GM23248 (cell line): Measurements from ENCODE around the gene PEMT. TPM values are rescaled to one million over a fixed set of nuclear protein-coding genes. Genes with fewer than 3 reads are reported as not detected.

Experiments
- DNase-seq: peaks from one replicate; pipeline ENCODE4 v3.0.0-alpha.2; 2015
- H2AFZ ChIP-seq: fragments of 200-600 bp; sonication (generic); 2 replicates; pipeline ENCODE4 v1.6.1; 2016; ENCODE audit warnings: antibody characterized with exemption
- H3F3A ChIP-seq: fragments of 200-600 bp; sonication (generic); 2 replicates; pipeline ENCODE4 v1.6.1; 2016; ENCODE audit warnings: mild to moderate bottlenecking, antibody characterized with exemption, mixed run types; ENCODE audit not compliant: insufficient read depth
- H3K27ac ChIP-seq: fragments of 200-600 bp; sonication (generic); 2 replicates; pipeline ENCODE4 v1.5.1; 2016; ENCODE audit warnings: mild to moderate bottlenecking
- H3K27me3 ChIP-seq: fragments of 200-600 bp; sonication (generic); replicated peaks from 2 replicates; pipeline ENCODE4 v1.6.1; 2016; ENCODE audit warnings: mild to moderate bottlenecking; ENCODE audit not compliant: insufficient read depth
- H3K36me3 ChIP-seq: fragments of 200-600 bp; sonication (generic); 2 replicates; pipeline ENCODE4 v1.6.1; 2016; ENCODE audit warnings: low read depth, mild to moderate bottlenecking
- H3K4me1 ChIP-seq: fragments of 200-600 bp; sonication (generic); 2 replicates; pipeline ENCODE4 v1.6.1; 2016; ENCODE audit warnings: mild to moderate bottlenecking; ENCODE audit not compliant: insufficient read depth
- H3K4me2 ChIP-seq: fragments of 200-600 bp; sonication (generic); one replicate; pipeline ENCODE4 v1.6.1; 2016; ENCODE audit warnings: mild to moderate bottlenecking; ENCODE audit not compliant: unreplicated experiment
- H3K4me3 ChIP-seq: fragments of 200-600 bp; sonication (generic); 2 replicates; pipeline ENCODE4 v1.5.1; 2016; ENCODE audit warnings: mild to moderate bottlenecking
- H3K79me2 ChIP-seq: fragments of 200-600 bp; sonication (generic); 2 replicates; pipeline ENCODE4 v1.6.1; 2016; ENCODE audit warnings: mild to moderate bottlenecking; ENCODE audit not compliant: insufficient read depth
- H3K9ac ChIP-seq: fragments of 200-600 bp; sonication (generic); 2 replicates; pipeline ENCODE4 v1.6.1; 2016; ENCODE audit warnings: mild to moderate bottlenecking
- H3K9me2 ChIP-seq: fragments of 200-600 bp; sonication (generic); 2 replicates; pipeline ENCODE4 v1.6.1; 2016; ENCODE audit warnings: mixed run types, mild to moderate bottlenecking, moderate library complexity; ENCODE audit not compliant: insufficient read depth
- H3K9me3 ChIP-seq: fragments of 200-600 bp; sonication (generic); one replicate; pipeline ENCODE4 v1.6.1; 2017; ENCODE audit warnings: low read depth
- H4K20me1 ChIP-seq: fragments of 200-600 bp; sonication (generic); 2 replicates; pipeline ENCODE4 v1.6.0; 2016; ENCODE audit not compliant: insufficient read depth
- EZH2 ChIP-seq: fragments of 200-600 bp; sonication (generic); IDR thresholded peaks from 2 replicates; pipeline ENCODE4 v1.6.1; 2018; ENCODE audit warnings: antibody characterized with exemption, mild to moderate bottlenecking; ENCODE audit not compliant: insufficient read depth, poor library complexity, severe bottlenecking
- EZH2phosphoT487 ChIP-seq: fragments of 200-600 bp; sonication (generic); IDR thresholded peaks from 2 replicates; pipeline ENCODE4 v1.6.1; 2018; ENCODE audit warnings: antibody characterized with exemption, moderate library complexity, mild to moderate bottlenecking, low read depth; ENCODE audit not compliant: insufficient read depth
- WGBS, 2 experiments: methylation state at CpG; one replicate each; pipeline ENCODE4 v1.1.6; 2015 to 2017; ENCODE audit warnings: low lambda C conversion rate in 2 of 2, low coverage in 1 of 2; ENCODE audit errors: missing lambda C conversion rate in 2 of 2; 5-methylcytosine and 5-hydroxymethylcytosine counted together
- in situ Hi-C: fragments of 300-500 bp; cut with MboI; formaldehyde crosslinking; loops from 2 replicates; pipeline ENCODE4 v1.15.0; 2020
- polyA plus RNA-seq: library from polyadenylated mRNA; unstranded; fragments of >200 nt; fragmentation: Nextera tagmentation; extraction: Ambion mirVana; gene quantifications from 2 replicates; pipeline ENCODE4 v1.2.1, GENCODE V29; 2016
- total RNA-seq: library from RNA; depleted of rRNA; stranded (reverse); fragments of >200 nt; shearing (Covaris generic); gene quantifications from 2 replicates; pipeline ENCODE4 v1.2.3, GENCODE V29; 2014

Gene PEMT
- total and polyA plus RNA-seq, 2 experiments from 2014 or later = 62.0 to 68.7 TPM

- Histone ChIP-seq H2AFZ (no peak overlapping the region), H3K27ac (no peak overlapping the region), H3K9ac (no peak overlapping the region), H3K36me3 (no peaks in the 10 kb centered on the region), H3K9me3 (no peaks in the 10 kb centered on the region), H3K4me2 (no peak overlapping the region), H3F3A (no peaks in the 10 kb centered on the region), H3K79me2 (no peaks in the 10 kb centered on the region), H4K20me1 (no peaks in the 10 kb centered on the region), H3K9me2 (no peaks in the 10 kb centered on the region), H3K4me1 (no peaks in the 10 kb centered on the region), H3K27me3 (no peaks in the 10 kb centered on the region), H3K4me3 (no peak overlapping the region)
- 96 to 97% methylated on average over 1 of the region's 1 CpG for WGBS, 2 experiments
- in situ Hi-C loops = no loop called here
- TF ChIP-seq EZH2 (no peak), EZH2phosphoT487 (no peak)
- no peak for DNase-seq
Observed at GRCh38 chr17:17532991-17533390, 58.5 kb downstream of the PEMT start.

DNA sequence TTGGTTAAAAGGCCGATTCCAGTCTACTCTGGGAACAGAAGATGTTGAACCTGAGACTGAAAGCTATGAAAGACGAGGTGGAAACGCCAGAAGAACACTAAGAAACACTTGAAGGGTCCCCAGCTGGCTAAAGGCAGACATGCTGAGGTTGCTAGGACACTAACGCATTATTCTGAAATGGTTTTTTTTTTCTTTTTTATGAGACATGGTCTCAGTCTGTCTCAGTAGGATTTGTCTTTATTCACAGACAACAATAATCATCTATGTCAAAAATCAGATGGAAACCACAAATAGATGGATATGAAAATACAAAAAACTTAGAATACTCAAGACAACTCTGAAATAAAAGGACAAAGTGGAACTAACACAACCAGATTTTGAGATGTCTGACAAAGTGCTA, 60.4 kb downstream of the PEMT start:
- Histone ChIP-seq H2AFZ (no peak overlapping the region), H3K9ac (no peak overlapping the region), H3K9me2 (no peaks in the 10 kb centered on the region), H3K27ac (no peak overlapping the region), H3K79me2 (no peaks in the 10 kb centered on the region), H3K36me3 (no peaks in the 10 kb centered on the region), H4K20me1 (no peaks in the 10 kb centered on the region), H3K9me3 (no peaks in the 10 kb centered on the region), H3K4me2 (no peak overlapping the region), H3K27me3 (no peaks in the 10 kb centered on the region), H3K4me1 (no peaks in the 10 kb centered on the region), H3K4me3 (no peak overlapping the region), H3F3A (no peaks in the 10 kb centered on the region)
- DNase-seq = no peak
- 71 to 77% methylated on average over 4 of the region's 4 CpGs for WGBS, 2 experiments
- TF ChIP-seq EZH2 (no peak), EZH2phosphoT487 (no peak)
- in situ Hi-C loops = no loop called here

GRCh38 chr17:17528696-17529652, 62.5 kb downstream of the PEMT start:
- Histone ChIP-seq H3K9me3 (no peaks in the 10 kb centered on the region), H3K79me2 (no peaks in the 10 kb centered on the region), H3K36me3 (no peaks in the 10 kb centered on the region), H3K27ac (no peak overlapping the region), H3F3A (no peaks in the 10 kb centered on the region), H3K4me3 (no peak overlapping the region), H3K27me3 (no peaks in the 10 kb centered on the region), H3K9ac (no peak overlapping the region), H2AFZ (no peak overlapping the region), H3K4me2 (no peak overlapping the region), H3K9me2 (no peaks in the 10 kb centered on the region), H4K20me1 (no peaks in the 10 kb centered on the region), H3K4me1 (no peaks in the 10 kb centered on the region)
- TF ChIP-seq EZH2 = no peak
- no peak for TF ChIP-seq EZH2phosphoT487
- WGBS, 2 experiments = 83 to 84% methylated on average over 21 of the region's 22 CpGs
- in situ Hi-C loops = no loop called here
- DNase-seq = no peak

GRCh38 chr17:17527956-17528500, 63.5 kb downstream of the PEMT start:
- Histone ChIP-seq H3K36me3 (no peaks in the 10 kb centered on the region), H3K9me3 (no peaks in the 10 kb centered on the region), H3K27me3 (no peaks in the 10 kb centered on the region), H3K79me2 (no peaks in the 10 kb centered on the region), H3K9ac (no peak overlapping the region), H3K9me2 (no peaks in the 10 kb centered on the region), H4K20me1 (no peaks in the 10 kb centered on the region), H3K4me3 (no peak overlapping the region), H2AFZ (no peak overlapping the region), H3F3A (no peaks in the 10 kb centered on the region), H3K27ac (no peak overlapping the region), H3K4me2 (no peak overlapping the region), H3K4me1 (no peaks in the 10 kb centered on the region)
- no peak for DNase-seq
- in situ Hi-C loops = no loop called here
- TF ChIP-seq EZH2 (no peak), EZH2phosphoT487 (no peak)
- 85 to 91% methylated on average over 13 to 17 of the region's 17 CpGs for WGBS, 2 experiments
